MM.1S (cell line): ENCODE measurements around the gene PLCH1.

ENCODE experiments used
- CTCF ChIP-seq: fragments of 300-600 bp; sonication (generic); IDR thresholded peaks from 2 replicates; pipeline ENCODE4 v1.5.1; 2016; ENCODE audit warnings: antibody characterized with exemption, low read length, mixed read lengths
- EZH2phosphoT487 ChIP-seq: fragments of 300-600 bp; sonication (generic); IDR thresholded peaks from 2 replicates; pipeline ENCODE4 v1.6.1; 2018; ENCODE audit warnings: antibody characterized with exemption, low read length

GRCh38 chr3:155327871-155328270 is 417.0 kb downstream of the PLCH1 start:
- TF ChIP-seq CTCF: no peak
- no peak for TF ChIP-seq EZH2phosphoT487
